Astrocyte (in vitro differentiated cells and primary cell): ENCODE measurements around the gene ADCY5.

Experiments
- EZH2 ChIP-seq: IDR thresholded peaks from 2 replicates; pipeline ENCODE4 v1.6.1; 2012; ENCODE audit warnings: mild to moderate bottlenecking, low read length, inconsistent platforms; ENCODE audit not compliant: insufficient read depth
- TF ChIP-seq, protein P1 (sequence below): IDR thresholded peaks from 2 replicates; pipeline ENCODE4 v1.5.1; 2011; ENCODE audit warnings: low read depth, mild to moderate bottlenecking, inconsistent platforms, low read length, moderate library complexity; ENCODE audit not compliant: insufficient read depth

DNA sequence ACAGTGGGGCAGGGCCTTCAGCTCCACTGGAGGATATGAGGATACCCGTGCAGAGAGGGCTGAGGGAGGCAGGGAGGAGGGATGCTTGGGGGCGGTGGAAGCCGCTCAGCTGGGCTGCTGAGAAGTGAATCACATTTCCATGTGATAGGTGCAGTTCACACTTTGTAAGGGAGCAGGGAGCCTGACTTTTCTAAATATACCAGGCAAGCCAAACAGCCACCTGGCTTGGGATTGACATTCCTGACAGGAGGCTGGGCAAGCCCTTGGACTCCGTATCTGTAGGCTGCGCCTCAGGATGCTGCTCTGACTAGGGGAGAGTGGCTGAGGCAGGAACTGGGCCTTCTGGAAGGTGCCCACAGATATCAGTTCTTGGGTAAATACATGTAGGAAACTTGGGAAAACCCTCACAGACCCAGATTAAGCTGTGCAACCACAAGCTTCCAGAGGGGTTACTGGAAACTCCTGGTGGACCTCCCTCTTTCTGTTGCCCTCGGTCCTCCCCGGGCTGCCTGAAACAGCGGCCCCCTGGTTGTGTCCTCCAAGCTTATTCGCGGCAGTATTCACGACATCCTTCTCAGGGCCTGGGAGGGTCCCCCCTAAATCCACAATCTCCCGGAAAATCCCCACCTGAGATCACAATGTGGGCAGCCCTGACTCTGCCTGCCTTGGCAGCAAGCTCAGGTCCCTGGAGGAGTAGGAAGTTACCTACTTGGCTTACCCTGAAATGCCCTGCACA lies 33.0 kb upstream of the ADCY5 start:
- TF ChIP-seq, protein P1, sequence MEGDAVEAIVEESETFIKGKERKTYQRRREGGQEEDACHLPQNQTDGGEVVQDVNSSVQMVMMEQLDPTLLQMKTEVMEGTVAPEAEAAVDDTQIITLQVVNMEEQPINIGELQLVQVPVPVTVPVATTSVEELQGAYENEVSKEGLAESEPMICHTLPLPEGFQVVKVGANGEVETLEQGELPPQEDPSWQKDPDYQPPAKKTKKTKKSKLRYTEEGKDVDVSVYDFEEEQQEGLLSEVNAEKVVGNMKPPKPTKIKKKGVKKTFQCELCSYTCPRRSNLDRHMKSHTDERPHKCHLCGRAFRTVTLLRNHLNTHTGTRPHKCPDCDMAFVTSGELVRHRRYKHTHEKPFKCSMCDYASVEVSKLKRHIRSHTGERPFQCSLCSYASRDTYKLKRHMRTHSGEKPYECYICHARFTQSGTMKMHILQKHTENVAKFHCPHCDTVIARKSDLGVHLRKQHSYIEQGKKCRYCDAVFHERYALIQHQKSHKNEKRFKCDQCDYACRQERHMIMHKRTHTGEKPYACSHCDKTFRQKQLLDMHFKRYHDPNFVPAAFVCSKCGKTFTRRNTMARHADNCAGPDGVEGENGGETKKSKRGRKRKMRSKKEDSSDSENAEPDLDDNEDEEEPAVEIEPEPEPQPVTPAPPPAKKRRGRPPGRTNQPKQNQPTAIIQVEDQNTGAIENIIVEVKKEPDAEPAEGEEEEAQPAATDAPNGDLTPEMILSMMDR, result no peak
- TF ChIP-seq EZH2, result no peak
